GM23248 (cell line): ENCODE data around the gene CD151. TPM values are rescaled to one million over a fixed set of nuclear protein-coding genes. Genes with fewer than 3 reads are reported as not detected.

Source experiments
- DNase-seq: peaks from one replicate; pipeline ENCODE4 v3.0.0-alpha.2; 2015
- H2AFZ ChIP-seq: fragments of 200-600 bp; sonication (generic); 2 replicates; pipeline ENCODE4 v1.6.1; 2016; ENCODE audit warnings: antibody characterized with exemption
- H3F3A ChIP-seq: fragments of 200-600 bp; sonication (generic); 2 replicates; pipeline ENCODE4 v1.6.1; 2016; ENCODE audit warnings: mild to moderate bottlenecking, antibody characterized with exemption, mixed run types; ENCODE audit not compliant: insufficient read depth
- H3K27ac ChIP-seq: fragments of 200-600 bp; sonication (generic); 2 replicates; pipeline ENCODE4 v1.5.1; 2016; ENCODE audit warnings: mild to moderate bottlenecking
- H3K27me3 ChIP-seq: fragments of 200-600 bp; sonication (generic); replicated peaks from 2 replicates; pipeline ENCODE4 v1.6.1; 2016; ENCODE audit warnings: mild to moderate bottlenecking; ENCODE audit not compliant: insufficient read depth
- H3K36me3 ChIP-seq: fragments of 200-600 bp; sonication (generic); 2 replicates; pipeline ENCODE4 v1.6.1; 2016; ENCODE audit warnings: low read depth, mild to moderate bottlenecking
- H3K4me1 ChIP-seq: fragments of 200-600 bp; sonication (generic); 2 replicates; pipeline ENCODE4 v1.6.1; 2016; ENCODE audit warnings: mild to moderate bottlenecking; ENCODE audit not compliant: insufficient read depth
- H3K4me2 ChIP-seq: fragments of 200-600 bp; sonication (generic); one replicate; pipeline ENCODE4 v1.6.1; 2016; ENCODE audit warnings: mild to moderate bottlenecking; ENCODE audit not compliant: unreplicated experiment
- H3K4me3 ChIP-seq: fragments of 200-600 bp; sonication (generic); 2 replicates; pipeline ENCODE4 v1.5.1; 2016; ENCODE audit warnings: mild to moderate bottlenecking
- H3K79me2 ChIP-seq: fragments of 200-600 bp; sonication (generic); 2 replicates; pipeline ENCODE4 v1.6.1; 2016; ENCODE audit warnings: mild to moderate bottlenecking; ENCODE audit not compliant: insufficient read depth
- H3K9ac ChIP-seq: fragments of 200-600 bp; sonication (generic); 2 replicates; pipeline ENCODE4 v1.6.1; 2016; ENCODE audit warnings: mild to moderate bottlenecking
- H3K9me2 ChIP-seq: fragments of 200-600 bp; sonication (generic); 2 replicates; pipeline ENCODE4 v1.6.1; 2016; ENCODE audit warnings: mixed run types, mild to moderate bottlenecking, moderate library complexity; ENCODE audit not compliant: insufficient read depth
- H3K9me3 ChIP-seq: fragments of 200-600 bp; sonication (generic); one replicate; pipeline ENCODE4 v1.6.1; 2017; ENCODE audit warnings: low read depth
- H4K20me1 ChIP-seq: fragments of 200-600 bp; sonication (generic); 2 replicates; pipeline ENCODE4 v1.6.0; 2016; ENCODE audit not compliant: insufficient read depth
- EZH2 ChIP-seq: fragments of 200-600 bp; sonication (generic); IDR thresholded peaks from 2 replicates; pipeline ENCODE4 v1.6.1; 2018; ENCODE audit warnings: antibody characterized with exemption, mild to moderate bottlenecking; ENCODE audit not compliant: insufficient read depth, poor library complexity, severe bottlenecking
- EZH2phosphoT487 ChIP-seq: fragments of 200-600 bp; sonication (generic); IDR thresholded peaks from 2 replicates; pipeline ENCODE4 v1.6.1; 2018; ENCODE audit warnings: antibody characterized with exemption, moderate library complexity, mild to moderate bottlenecking, low read depth; ENCODE audit not compliant: insufficient read depth
- WGBS, 2 experiments: methylation state at CpG; one replicate each; pipeline ENCODE4 v1.1.6; 2015 to 2017; ENCODE audit warnings: low lambda C conversion rate in 2 of 2, low coverage in 1 of 2; ENCODE audit errors: missing lambda C conversion rate in 2 of 2; 5-methylcytosine and 5-hydroxymethylcytosine counted together
- in situ Hi-C: fragments of 300-500 bp; cut with MboI; formaldehyde crosslinking; loops from 2 replicates; pipeline ENCODE4 v1.15.0; 2020
- polyA plus RNA-seq: library from polyadenylated mRNA; unstranded; fragments of >200 nt; fragmentation: Nextera tagmentation; extraction: Ambion mirVana; gene quantifications from 2 replicates; pipeline ENCODE4 v1.2.1, GENCODE V29; 2016
- total RNA-seq: library from RNA; depleted of rRNA; stranded (reverse); fragments of >200 nt; shearing (Covaris generic); gene quantifications from 2 replicates; pipeline ENCODE4 v1.2.3, GENCODE V29; 2014

The CD151 gene
- total and polyA plus RNA-seq, 2 experiments from 2014 or later, result 796 to 1,651 TPM

DNA sequence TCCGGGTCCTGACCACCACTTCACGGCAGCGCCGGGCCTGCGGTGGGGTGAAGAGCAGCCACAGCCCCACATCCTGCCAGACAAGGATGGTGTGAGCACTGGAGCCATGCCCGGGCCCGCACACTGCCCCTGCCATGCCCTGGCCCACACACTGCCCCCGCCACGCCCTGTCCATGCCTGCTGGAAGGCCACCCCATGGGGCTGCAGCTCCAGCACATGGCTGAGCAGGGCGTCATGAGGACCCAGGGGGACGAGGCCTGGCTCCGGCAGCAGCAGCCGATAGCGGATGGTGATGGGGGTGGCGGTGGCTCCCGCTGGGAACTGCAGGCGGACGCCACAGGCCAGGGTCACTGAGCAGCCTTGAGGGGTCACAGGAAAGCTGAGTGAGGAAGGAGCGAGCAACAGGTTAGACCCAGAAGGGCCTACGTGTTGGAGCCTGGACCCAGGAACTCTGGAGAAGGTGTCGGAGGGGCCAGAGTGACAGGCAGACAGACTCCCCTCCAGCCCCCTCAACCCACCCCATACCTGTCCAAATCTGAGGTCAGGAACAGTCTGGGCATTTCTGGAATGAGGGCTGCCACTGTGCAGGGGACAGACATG is 30.6 kb upstream of the CD151 start:
- Histone ChIP-seq H3K9me2 (no peaks in the 10 kb centered on the region), H3K36me3 (no peaks in the 10 kb centered on the region; the same call in 1 of the 2 replicates), H3K79me2 (peaks cover 5% of the 10 kb centered on the region; the same call in 1 of the 2 replicates), H2AFZ (no peak overlapping the region), H3K9ac (no peak overlapping the region), H4K20me1 (no peaks in the 10 kb centered on the region), H3K27me3 (no peaks in the 10 kb centered on the region), H3K4me3 (no peak overlapping the region), H3K9me3 (no peaks in the 10 kb centered on the region), H3K4me2 (no peak overlapping the region), H3K4me1 (no peaks in the 10 kb centered on the region), H3F3A (no peaks in the 10 kb centered on the region), H3K27ac (no peak overlapping the region)
- in situ Hi-C loops, result no loop called here
- WGBS, 2 experiments, result 96% methylated on average over 19 to 20 of the region's 21 CpGs
- TF ChIP-seq EZH2phosphoT487 (no peak), EZH2 (no peak)
- DNase-seq, result no peak

DNA sequence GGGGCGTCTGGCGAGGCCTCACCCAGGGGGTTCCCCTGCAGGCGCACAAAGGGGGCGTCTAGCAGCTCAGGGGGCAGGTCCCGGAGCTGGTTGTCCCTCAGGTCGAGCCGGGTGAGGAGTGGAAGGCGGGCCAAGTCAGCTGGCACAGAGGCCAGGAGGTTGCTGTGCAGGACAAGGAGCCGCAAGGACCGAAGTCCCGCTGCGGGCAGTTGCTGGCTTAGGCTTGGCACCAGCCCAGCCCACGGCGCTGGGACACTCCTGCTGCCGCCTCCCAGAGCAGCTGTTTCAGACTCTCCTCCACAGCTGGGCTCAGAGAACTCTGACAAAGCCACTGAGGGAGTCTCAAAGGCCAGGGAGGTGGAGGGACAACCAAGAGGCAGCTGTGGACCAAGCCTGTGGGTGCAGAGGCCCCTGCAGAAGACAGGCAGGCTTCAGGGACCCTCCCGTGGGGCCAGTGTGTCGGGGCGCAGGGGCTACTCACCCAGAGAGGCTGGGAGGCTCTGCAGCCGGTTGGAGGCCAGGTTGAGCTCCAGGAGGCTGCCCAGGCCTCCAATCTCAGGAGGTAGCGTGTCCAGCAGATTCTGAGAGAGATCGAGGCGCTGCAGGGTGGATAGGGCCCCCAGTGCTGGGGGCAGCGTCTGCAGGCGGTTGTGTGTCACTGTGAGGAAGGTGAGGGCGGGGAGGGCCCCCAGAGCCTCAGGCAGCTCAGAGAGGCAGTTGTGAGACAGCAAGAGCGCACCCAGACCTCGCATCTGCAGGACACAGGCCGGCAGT is 29.9 kb upstream of the CD151 start:
- Histone ChIP-seq H3K4me2 (no peak overlapping the region), H3K36me3 (no peaks in the 10 kb centered on the region; the same call in 1 of the 2 replicates), H3K79me2 (peaks cover 13% of the 10 kb centered on the region), H4K20me1 (no peaks in the 10 kb centered on the region), H3K4me3 (no peak overlapping the region), H3K4me1 (peaks cover 3% of the 10 kb centered on the region), H3K27ac (no peak overlapping the region), H3K27me3 (no peaks in the 10 kb centered on the region), H3K9me3 (no peaks in the 10 kb centered on the region), H3F3A (no peaks in the 10 kb centered on the region), H3K9me2 (no peaks in the 10 kb centered on the region), H3K9ac (no peak overlapping the region), H2AFZ (no peak overlapping the region)
- no peak for DNase-seq
- TF ChIP-seq EZH2phosphoT487 (no peak), EZH2 (no peak)
- 88% methylated on average over 28 of the region's 28 CpGs for WGBS, 2 experiments
- in situ Hi-C loops, result no loop called here

DNA sequence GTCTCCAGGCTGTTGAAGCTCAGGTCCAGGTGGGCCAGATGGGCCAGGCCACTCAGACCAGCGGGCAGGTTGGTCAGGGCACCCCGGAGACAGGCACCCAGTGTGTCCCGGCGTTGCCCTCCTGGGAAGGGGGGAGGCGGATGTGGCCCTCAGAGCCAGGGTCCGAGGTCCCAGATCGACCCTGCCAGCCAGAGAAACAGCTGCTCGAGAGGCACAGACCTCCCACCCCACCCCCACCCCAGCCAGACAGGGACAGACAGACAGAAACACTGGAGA is 29.3 kb upstream of the CD151 start:
- Histone ChIP-seq H3K9ac (no peak overlapping the region), H3K9me3 (no peaks in the 10 kb centered on the region), H3K9me2 (no peaks in the 10 kb centered on the region), H3K4me2 (no peak overlapping the region), H3K79me2 (peaks cover 18% of the 10 kb centered on the region), H2AFZ (no peak overlapping the region), H4K20me1 (no peaks in the 10 kb centered on the region), H3K36me3 (no peaks in the 10 kb centered on the region; the same call in 1 of the 2 replicates), H3K27me3 (no peaks in the 10 kb centered on the region), H3K4me1 (peaks cover 8% of the 10 kb centered on the region), H3F3A (no peaks in the 10 kb centered on the region), H3K4me3 (no peak overlapping the region), H3K27ac (no peak overlapping the region)
- in situ Hi-C loops, result no loop called here
- 89 to 93% methylated on average over 5 to 8 of the region's 8 CpGs for WGBS, 2 experiments
- no peak for DNase-seq
- TF ChIP-seq EZH2 (no peak), EZH2phosphoT487 (no peak)

- Histone ChIP-seq H3K4me2 (peak overlapping the region; percentile 89), H3K79me2 (peaks cover 23% of the 10 kb centered on the region), H3F3A (no peaks in the 10 kb centered on the region), H3K9me3 (no peaks in the 10 kb centered on the region), H3K9ac (peak overlapping the region; percentile 80), H2AFZ (no peak overlapping the region; the same call in 1 of the 2 replicates), H3K27me3 (no peaks in the 10 kb centered on the region), H3K4me1 (peaks cover 10% of the 10 kb centered on the region), H3K9me2 (no peaks in the 10 kb centered on the region), H3K4me3 (peak overlapping the region; percentile 73), H3K36me3 (no peaks in the 10 kb centered on the region; the same call in 1 of the 2 replicates), H4K20me1 (no peaks in the 10 kb centered on the region), H3K27ac (no peak overlapping the region)
- WGBS, 2 experiments, result 60 to 64% methylated on average over 24 to 26 of the region's 26 CpGs
- in situ Hi-C loops, result no loop called here
- no peak for DNase-seq
- TF ChIP-seq EZH2phosphoT487, result no peak
Observed at GRCh38 chr11:803770-804598, 28.8 kb upstream of the CD151 start.
